A549 (cell line): ENCODE results near the gene MEGF10.

Experiments used
- CHD2 ChIP-seq: fragments of 150-350 bp; IDR thresholded peaks from 2 replicates; pipeline ENCODE4 v1.6.1; 2014; ENCODE audit warnings: low read length; ENCODE audit not compliant: partially characterized antibody
- CTCF ChIP-seq: fragments of >200 bp; sonication (Bioruptor Twin); formaldehyde crosslinking; IDR thresholded peaks from 3 replicates; pipeline ENCODE4 v1.5.1; 2016

- TF ChIP-seq CHD2, result no peak
- no peak for TF ChIP-seq CTCF
Measured at GRCh38 chr5:127508644-127509373, 218.2 kb downstream of the MEGF10 start.
